ENCODE results near the gene PLEKHJ1.

DNA sequence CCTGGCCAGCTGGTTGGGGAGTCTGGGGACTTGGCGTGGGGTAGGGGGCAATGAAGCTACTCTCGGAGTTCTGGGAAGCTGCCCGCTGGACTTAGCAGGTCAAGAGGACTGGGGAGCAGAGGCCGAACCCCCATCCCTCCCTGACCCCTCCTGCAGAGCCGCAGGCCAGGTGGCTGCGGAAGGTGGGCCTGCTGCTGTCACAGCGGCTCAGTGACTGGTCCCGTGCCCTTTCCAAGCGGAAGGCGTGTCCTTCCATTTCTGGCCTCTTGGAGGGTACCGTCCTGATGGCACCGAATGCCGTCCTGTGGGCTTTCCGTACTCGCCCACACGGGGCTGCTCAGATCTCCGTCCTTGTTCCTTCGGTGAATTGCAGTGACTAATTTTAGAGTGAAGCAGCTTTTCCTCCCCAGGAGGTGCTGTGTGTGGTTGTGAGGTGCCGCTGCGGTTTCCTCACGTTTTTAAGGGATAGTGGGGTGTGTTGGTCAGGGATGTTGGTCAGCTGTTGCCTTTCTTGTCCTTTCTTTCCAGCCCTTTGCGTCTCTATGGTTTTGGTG, 51.6 kb downstream of the PLEKHJ1 start:
- TF ChIP-seq, protein P1, sequence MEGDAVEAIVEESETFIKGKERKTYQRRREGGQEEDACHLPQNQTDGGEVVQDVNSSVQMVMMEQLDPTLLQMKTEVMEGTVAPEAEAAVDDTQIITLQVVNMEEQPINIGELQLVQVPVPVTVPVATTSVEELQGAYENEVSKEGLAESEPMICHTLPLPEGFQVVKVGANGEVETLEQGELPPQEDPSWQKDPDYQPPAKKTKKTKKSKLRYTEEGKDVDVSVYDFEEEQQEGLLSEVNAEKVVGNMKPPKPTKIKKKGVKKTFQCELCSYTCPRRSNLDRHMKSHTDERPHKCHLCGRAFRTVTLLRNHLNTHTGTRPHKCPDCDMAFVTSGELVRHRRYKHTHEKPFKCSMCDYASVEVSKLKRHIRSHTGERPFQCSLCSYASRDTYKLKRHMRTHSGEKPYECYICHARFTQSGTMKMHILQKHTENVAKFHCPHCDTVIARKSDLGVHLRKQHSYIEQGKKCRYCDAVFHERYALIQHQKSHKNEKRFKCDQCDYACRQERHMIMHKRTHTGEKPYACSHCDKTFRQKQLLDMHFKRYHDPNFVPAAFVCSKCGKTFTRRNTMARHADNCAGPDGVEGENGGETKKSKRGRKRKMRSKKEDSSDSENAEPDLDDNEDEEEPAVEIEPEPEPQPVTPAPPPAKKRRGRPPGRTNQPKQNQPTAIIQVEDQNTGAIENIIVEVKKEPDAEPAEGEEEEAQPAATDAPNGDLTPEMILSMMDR (IDR thresholded peaks at IDR 0.05): no peak
- no peak for TF ChIP-seq POLR2A (IDR thresholded peaks at IDR 0.05)
